CD4-positive, alpha-beta T cell treated with Interleukin-21 for 1 hour (primary cell): ENCODE measurements around the gene NEK8.
A peak's percentile ranks its signal among the peaks of the same experiment; 100 is the strongest.

Experiments
- DNase-seq: peaks from one replicate; pipeline ENCODE4 v3.0.0-alpha.2; 2020

The NEK8 gene

GRCh38 chr17:28745786-28746411 is 17.3 kb downstream of the NEK8 start:
- no peak for DNase-seq

- DNase-seq, result no peak
These were observed 18.0 kb downstream of the NEK8 start for GRCh38 chr17:28746611-28747050.

GRCh38 chr17:28747051-28747691 is 18.6 kb downstream of the NEK8 start:
- DNase-seq, result no peak

GRCh38 chr17:28747801-28748750 is 19.5 kb downstream of the NEK8 start:
- no peak for DNase-seq

GRCh38 chr17:28748852-28749515 is 20.4 kb downstream of the NEK8 start:
- DNase-seq, result no peak

- no peak for DNase-seq
These were observed 21.1 kb downstream of the NEK8 start for GRCh38 chr17:28749516-28750177.

GRCh38 chr17:28750178-28751047 is 21.8 kb downstream of the NEK8 start:
- DNase-seq, result peak; percentile 92

- no peak for DNase-seq
These were observed 23.2 kb downstream of the NEK8 start for GRCh38 chr17:28751600-28752366.

- DNase-seq, result no peak
These were observed 26.9 kb downstream of the NEK8 start for GRCh38 chr17:28755486-28755885.

GRCh38 chr17:28756049-28756804 is 27.6 kb downstream of the NEK8 start:
- DNase-seq, result no peak

- no peak for DNase-seq
These were observed 30.0 kb downstream of the NEK8 start for GRCh38 chr17:28758411-28759121.

- DNase-seq, result no peak
These were observed 30.8 kb downstream of the NEK8 start for GRCh38 chr17:28759256-28759865.

GRCh38 chr17:28760601-28761562 is 32.3 kb downstream of the NEK8 start:
- DNase-seq, result no peak

- DNase-seq, result no peak
These were observed 34.7 kb downstream of the NEK8 start for GRCh38 chr17:28763137-28763799.

GRCh38 chr17:28763804-28764266 is 35.2 kb downstream of the NEK8 start:
- peak; percentile 86 for DNase-seq

GRCh38 chr17:28765038-28765437 is 36.5 kb downstream of the NEK8 start:
- DNase-seq, result no peak

- no peak for DNase-seq
These were observed 45.1 kb downstream of the NEK8 start for GRCh38 chr17:28773736-28774135.
